Mammary epithelial cell (primary cell): ENCODE data around the gene MAST4.

Experiments
- CTCF ChIP-seq, 2 donors: IDR thresholded peaks in 1 of 2; conservative IDR thresholded peaks in 1 of 2; 2 replicates each; pipeline ENCODE4 v1.5.1; 2011 to 2012; ENCODE audit warnings: inconsistent platforms in 2 of 2, low read length in 2 of 2, mild to moderate bottlenecking in 2 of 2, control low read depth in 1 of 2, low read depth in 1 of 2; ENCODE audit not compliant: insufficient read depth in 1 of 2; ENCODE audit errors: extremely low read depth in 1 of 2
- EZH2 ChIP-seq: IDR thresholded peaks from 2 replicates; pipeline ENCODE4 v1.6.1; 2012; ENCODE audit warnings: low read length, inconsistent platforms, borderline replicate concordance

- TF ChIP-seq CTCF (conservative IDR thresholded peaks at IDR 0.05 in 1 of 2, IDR thresholded peaks at IDR 0.05 in 1 of 2; ENCODE audit: extremely low read depth in 1 of 2, insufficient read depth in 1 of 2, low read depth in 1 of 2, low read length in 2 of 2) (no peak), EZH2 (no peak)
These were observed 349.5 kb downstream of the MAST4 start for GRCh38 chr5:66945389-66946349.
